ENCODE measurements around the gene DMRT1. TPM values are rescaled to one million over a fixed set of nuclear protein-coding genes. Genes with fewer than 3 reads are reported as not detected.
"Not testable (repeated sequence)": the region's sequence is repeated elsewhere in the genome, so short reads cannot be mapped to it uniquely, and the experiment has no call there.

DMRT1 gene
- total RNA-seq, 1 donor, result not detected

DNA sequence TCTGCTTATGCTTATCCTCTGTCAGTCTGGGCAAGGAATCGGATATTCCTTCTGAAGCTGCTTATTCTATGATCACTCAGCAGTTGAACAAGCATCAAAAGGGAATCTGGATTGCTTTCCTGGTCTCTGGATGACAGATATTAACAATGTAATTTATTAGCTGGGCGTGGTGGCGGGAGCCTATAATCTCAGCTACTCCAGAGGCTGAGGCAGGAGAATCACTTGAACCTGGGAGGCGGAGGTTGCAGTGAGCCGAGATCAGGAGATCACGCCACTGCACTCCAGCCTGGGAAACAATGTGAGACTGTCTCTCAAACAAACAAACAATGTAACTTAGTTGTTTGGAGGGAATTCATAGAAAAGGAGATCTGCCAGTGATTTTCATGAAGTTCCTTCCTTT is 45.4 kb downstream of the DMRT1 start:
- Histone ChIP-seq H3K27me3 (ENCODE audit: insufficient read depth, low read length) (peaks cover 7% of the 10 kb centered on the region), H3K4me3 (ENCODE audit: low read length) (no peak overlapping the region), H3K9me3 (ENCODE audit: low read depth, low read length) (no peaks in the 10 kb centered on the region)

GRCh38 chr9:892123-892522 is 50.6 kb downstream of the DMRT1 start:
- H3K4me1 ChIP-seq (ENCODE audit: insufficient read depth, low read length), result peaks cover 8% of the 10 kb centered on the region
- H3K9me3 ChIP-seq (ENCODE audit: low read depth, low read length), result no peaks in the 10 kb centered on the region
- H3K4me3 ChIP-seq (ENCODE audit: low read length), result no peak overlapping the region
- peaks cover 5% of the 10 kb centered on the region for H3K27me3 ChIP-seq (ENCODE audit: insufficient read depth, low read length)

More for the DNA sequence above, 45.4 kb downstream of the DMRT1 start:
- no peaks in the 10 kb centered on the region for H3K4me1 ChIP-seq (ENCODE audit: insufficient read depth, low read length)

GRCh38 chr9:893115-893514 is 51.6 kb downstream of the DMRT1 start:
- Histone ChIP-seq H3K4me1 (ENCODE audit: insufficient read depth, low read length) (peaks cover 9% of the 10 kb centered on the region), H3K4me3 (ENCODE audit: low read length) (no peak overlapping the region), H3K27me3 (ENCODE audit: insufficient read depth, low read length) (no peaks in the 10 kb centered on the region), H3K9me3 (ENCODE audit: low read depth, low read length) (no peaks in the 10 kb centered on the region)

DNA sequence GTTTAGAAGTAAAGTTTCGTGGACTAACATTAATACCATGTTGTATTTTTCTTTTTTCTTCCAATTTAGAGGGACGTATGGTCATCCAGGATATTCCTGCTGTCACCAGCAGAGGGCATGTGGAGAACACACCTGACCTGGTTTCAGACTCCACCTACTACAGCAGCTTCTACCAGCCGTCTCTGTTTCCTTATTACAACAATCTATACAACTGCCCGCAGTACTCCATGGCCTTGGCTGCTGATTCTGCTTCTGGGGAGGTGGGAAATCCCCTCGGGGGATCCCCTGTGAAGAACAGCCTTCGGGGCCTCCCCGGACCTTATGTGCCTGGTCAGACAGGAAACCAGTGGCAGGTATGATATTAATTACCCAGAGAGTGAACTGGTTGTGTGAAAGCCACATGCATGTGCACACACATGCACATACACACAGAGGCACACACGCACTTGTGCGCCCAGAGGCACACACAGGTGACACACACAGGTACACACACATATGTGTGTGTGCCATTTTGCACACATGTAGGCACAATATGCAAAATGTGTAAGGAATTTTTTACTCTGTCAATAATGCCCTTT is 52.4 kb downstream of the DMRT1 start:
- Histone ChIP-seq H3K27me3 (ENCODE audit: insufficient read depth, low read length) (no peaks in the 10 kb centered on the region), H3K4me3 (ENCODE audit: low read length) (no peak overlapping the region), H3K4me1 (ENCODE audit: insufficient read depth, low read length) (peaks cover 15% of the 10 kb centered on the region), H3K9me3 (ENCODE audit: low read depth, low read length) (no peaks in the 10 kb centered on the region)

DNA sequence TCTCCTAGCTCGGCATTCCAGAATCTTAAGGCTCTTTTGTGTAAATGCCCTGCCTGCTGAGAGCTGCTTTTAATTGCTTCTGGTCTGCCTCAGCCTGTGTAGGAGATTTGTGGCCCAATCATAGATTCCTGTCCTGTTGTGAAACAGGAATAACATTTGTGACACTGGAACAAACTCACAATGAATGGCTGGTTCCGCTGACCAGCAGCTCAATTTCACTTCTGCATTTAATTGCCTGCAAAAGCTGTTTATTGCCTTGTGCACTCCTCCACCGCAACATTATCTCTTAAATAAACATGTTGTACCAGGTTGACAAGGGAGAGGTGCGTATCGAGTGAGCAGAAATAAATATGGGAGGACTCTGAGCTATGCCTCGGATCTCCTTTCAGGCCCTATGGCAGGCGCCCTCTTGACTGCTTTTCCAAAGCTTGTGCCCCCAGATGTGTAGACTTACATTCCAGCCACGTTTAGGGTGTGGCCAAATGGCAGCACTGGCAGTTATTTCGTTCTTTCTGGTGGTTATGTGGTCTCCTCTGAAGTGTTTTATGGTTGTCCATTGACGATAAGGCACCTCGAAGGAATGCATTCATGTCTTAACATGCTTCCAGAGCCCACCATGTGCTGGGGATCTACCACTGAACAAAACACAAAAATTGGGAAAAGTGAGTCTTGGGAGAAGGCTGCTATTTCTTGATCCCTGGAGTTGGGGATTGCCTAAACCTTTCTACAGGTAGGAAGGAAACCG is 58.1 kb downstream of the DMRT1 start:
- Histone ChIP-seq H3K27me3 (ENCODE audit: insufficient read depth, low read length) (peaks cover 7% of the 10 kb centered on the region), H3K4me1 (ENCODE audit: insufficient read depth, low read length) (peaks cover 25% of the 10 kb centered on the region), H3K9me3 (ENCODE audit: low read depth, low read length) (no peaks in the 10 kb centered on the region), H3K4me3 (ENCODE audit: low read length) (no peak overlapping the region)

DNA sequence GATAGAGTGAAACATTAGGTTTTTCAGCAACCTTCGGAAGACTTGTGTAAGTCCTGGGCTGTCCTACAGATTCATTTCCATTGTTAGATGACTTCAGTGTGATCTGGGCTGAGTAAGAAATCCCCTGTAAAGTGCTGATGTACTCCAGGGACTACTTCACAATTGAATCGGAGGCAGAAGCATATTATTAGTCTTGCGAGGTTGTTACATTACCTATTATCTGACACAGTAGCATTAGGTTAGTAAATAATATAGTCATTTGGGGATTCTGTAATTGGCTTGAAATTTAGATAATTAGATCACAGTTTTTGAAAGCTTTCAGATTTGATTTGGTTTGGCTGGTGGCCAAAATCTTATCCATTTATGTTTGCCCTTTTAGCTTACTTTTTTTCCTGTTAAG is 62.4 kb downstream of the DMRT1 start:
- peaks cover 46% of the 10 kb centered on the region for H3K27me3 ChIP-seq (ENCODE audit: insufficient read depth, low read length)
- H3K9me3 ChIP-seq (ENCODE audit: low read depth, low read length), result no peaks in the 10 kb centered on the region
- no peak overlapping the region for H3K4me3 ChIP-seq (ENCODE audit: low read length)
- peaks cover 23% of the 10 kb centered on the region for H3K4me1 ChIP-seq (ENCODE audit: insufficient read depth, low read length)

GRCh38 chr9:905906-906305 is 64.4 kb downstream of the DMRT1 start:
- Histone ChIP-seq H3K4me1 (ENCODE audit: insufficient read depth, low read length) (peaks cover 5% of the 10 kb centered on the region), H3K9me3 (ENCODE audit: low read depth, low read length) (no peaks in the 10 kb centered on the region), H3K4me3 (ENCODE audit: low read length) (no peak overlapping the region), H3K27me3 (ENCODE audit: insufficient read depth, low read length) (peaks cover 64% of the 10 kb centered on the region)

- Histone ChIP-seq H3K4me1 (ENCODE audit: insufficient read depth, low read length) (peaks cover 5% of the 10 kb centered on the region), H3K27me3 (ENCODE audit: insufficient read depth, low read length) (peaks cover 61% of the 10 kb centered on the region), H3K9me3 (ENCODE audit: low read depth, low read length) (no peaks in the 10 kb centered on the region), H3K4me3 (ENCODE audit: low read length) (no peak overlapping the region)
These were observed 67.2 kb downstream of the DMRT1 start for GRCh38 chr9:908536-909205.

DNA sequence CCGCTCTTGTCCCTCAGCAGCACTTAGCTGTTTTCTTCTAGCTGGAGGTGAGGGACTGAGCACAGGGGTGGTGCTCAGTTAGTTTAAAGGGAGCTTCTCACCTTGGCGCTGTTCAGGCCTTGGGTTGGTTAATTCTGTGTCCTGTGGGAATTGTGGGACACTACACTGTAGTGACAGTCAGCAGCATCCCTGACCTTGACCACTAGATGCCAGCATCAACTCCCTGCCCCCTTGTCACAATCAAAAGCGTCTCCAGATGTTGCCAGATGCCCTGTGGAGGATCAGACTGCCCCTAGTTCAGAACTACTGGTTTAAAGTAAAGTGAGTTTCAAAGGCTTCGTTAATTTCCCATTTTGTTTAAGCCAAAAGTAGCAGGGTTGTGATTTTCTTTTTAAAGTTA is 69.5 kb downstream of the DMRT1 start:
- Histone ChIP-seq H3K4me3 (ENCODE audit: low read length) (no peak overlapping the region), H3K9me3 (ENCODE audit: low read depth, low read length) (no peaks in the 10 kb centered on the region), H3K27me3 (ENCODE audit: insufficient read depth, low read length) (peaks cover 51% of the 10 kb centered on the region), H3K4me1 (ENCODE audit: insufficient read depth, low read length) (no peaks in the 10 kb centered on the region)

DNA sequence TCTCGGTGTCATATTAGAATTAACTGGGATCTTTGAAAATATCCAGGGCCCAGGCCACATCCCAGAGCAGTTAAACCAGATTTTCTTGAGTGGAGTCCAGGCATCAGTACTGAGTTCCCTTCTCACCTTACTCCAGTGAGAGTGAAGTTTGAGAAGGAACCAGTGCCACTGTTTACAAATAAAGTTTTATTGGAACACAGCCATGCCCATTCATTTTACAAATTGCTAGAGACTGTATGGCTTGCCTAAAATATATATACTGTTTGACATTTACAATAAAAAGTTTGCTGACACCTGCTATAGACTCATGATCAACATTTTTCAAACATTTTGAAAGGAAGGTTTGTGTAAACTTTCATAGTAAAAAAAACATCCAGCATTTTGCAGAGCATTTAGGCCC is 71.3 kb downstream of the DMRT1 start:
- H3K4me3 ChIP-seq (ENCODE audit: low read length), result no peak overlapping the region
- no peaks in the 10 kb centered on the region for H3K9me3 ChIP-seq (ENCODE audit: low read depth, low read length)
- H3K27me3 ChIP-seq (ENCODE audit: insufficient read depth, low read length), result peaks cover 33% of the 10 kb centered on the region
- no peaks in the 10 kb centered on the region for H3K4me1 ChIP-seq (ENCODE audit: insufficient read depth, low read length)

- peaks cover 27% of the 10 kb centered on the region for H3K27me3 ChIP-seq (ENCODE audit: insufficient read depth, low read length)
- H3K4me3 ChIP-seq (ENCODE audit: low read length); H3K9me3 ChIP-seq (ENCODE audit: low read depth, low read length); H3K4me1 ChIP-seq (ENCODE audit: insufficient read depth, low read length): not testable (repeated sequence)
These were observed 72.0 kb downstream of the DMRT1 start for GRCh38 chr9:913526-913925.

- Histone ChIP-seq H3K9me3 (ENCODE audit: low read depth, low read length) (no peaks in the 10 kb centered on the region), H3K27me3 (ENCODE audit: insufficient read depth, low read length) (peaks cover 5% of the 10 kb centered on the region), H3K4me3 (ENCODE audit: low read length) (no peak overlapping the region), H3K4me1 (ENCODE audit: insufficient read depth, low read length) (no peaks in the 10 kb centered on the region)
These were observed 76.2 kb downstream of the DMRT1 start for GRCh38 chr9:917730-918129.

DNA sequence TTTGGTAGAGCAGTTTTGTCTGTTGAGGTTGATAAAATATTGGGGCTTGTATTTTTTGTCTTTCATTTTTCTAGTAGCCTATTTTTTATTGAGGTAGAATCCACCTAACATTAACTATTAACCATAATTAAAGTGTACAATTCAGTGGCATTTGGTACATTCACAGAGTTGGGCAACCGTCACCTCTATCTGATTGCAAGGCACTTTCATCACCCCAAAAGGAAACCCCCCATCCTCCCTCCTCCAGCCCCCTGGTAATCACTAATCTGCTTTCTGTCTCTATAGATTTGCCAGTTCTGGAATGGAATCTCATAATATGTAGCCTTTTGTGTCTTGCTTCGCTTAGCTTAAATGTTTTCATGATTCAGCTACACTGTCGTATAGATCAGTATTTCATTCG is 79.4 kb downstream of the DMRT1 start:
- Histone ChIP-seq H3K4me3 (ENCODE audit: low read length) (no peak overlapping the region), H3K4me1 (ENCODE audit: insufficient read depth, low read length) (no peaks in the 10 kb centered on the region), H3K9me3 (ENCODE audit: low read depth, low read length) (no peaks in the 10 kb centered on the region), H3K27me3 (ENCODE audit: insufficient read depth, low read length) (peaks cover 5% of the 10 kb centered on the region)

DNA sequence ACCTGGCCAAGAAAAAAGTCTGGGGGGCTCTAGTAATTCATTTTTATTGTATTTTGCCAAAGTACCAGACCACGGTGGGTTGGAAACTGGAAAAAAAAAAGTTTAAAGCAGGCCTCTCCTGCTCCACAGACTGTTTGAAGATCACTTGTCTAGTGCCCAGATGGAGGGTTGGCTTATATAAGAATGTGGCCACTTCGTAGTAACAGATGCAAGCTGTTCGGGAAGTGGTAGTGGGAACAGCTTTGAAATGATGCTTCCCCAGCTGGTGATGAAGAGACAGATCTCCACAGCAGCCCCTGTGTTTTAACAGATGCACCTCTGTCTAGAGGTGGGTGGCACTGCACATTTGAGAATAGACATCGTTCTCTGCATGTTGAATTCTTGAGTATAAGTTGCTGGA is 80.7 kb downstream of the DMRT1 start:
- H3K4me3 ChIP-seq (ENCODE audit: low read length), result no peak overlapping the region
- H3K9me3 ChIP-seq (ENCODE audit: low read depth, low read length), result no peaks in the 10 kb centered on the region
- peaks cover 5% of the 10 kb centered on the region for H3K27me3 ChIP-seq (ENCODE audit: insufficient read depth, low read length)
- no peaks in the 10 kb centered on the region for H3K4me1 ChIP-seq (ENCODE audit: insufficient read depth, low read length)

DNA sequence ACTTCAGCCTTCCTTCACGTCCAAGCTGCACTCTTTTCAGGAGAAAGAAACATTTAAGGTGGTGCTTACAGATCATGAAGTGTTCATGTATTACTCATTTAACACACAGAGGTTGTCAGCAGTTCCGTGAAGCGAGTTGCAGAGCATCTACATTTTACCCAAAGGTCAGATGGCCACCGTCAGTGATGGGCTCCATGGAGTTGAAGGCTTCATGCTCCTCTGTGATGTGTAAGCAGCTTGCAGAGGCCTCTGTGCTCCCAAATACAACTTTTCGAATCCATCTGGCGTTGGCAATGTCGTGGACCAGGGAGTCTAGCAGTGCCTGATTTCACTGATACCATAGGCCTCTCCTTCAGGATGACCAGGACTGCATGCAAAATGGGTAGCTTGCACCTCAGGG is 81.2 kb downstream of the DMRT1 start:
- H3K4me1 ChIP-seq (ENCODE audit: insufficient read depth, low read length), result no peaks in the 10 kb centered on the region
- H3K9me3 ChIP-seq (ENCODE audit: low read depth, low read length), result no peaks in the 10 kb centered on the region
- H3K27me3 ChIP-seq (ENCODE audit: insufficient read depth, low read length), result peaks cover 5% of the 10 kb centered on the region
- no peak overlapping the region for H3K4me3 ChIP-seq (ENCODE audit: low read length)

Data from mononuclear cell (primary cell).